GM18951 (cell line): ENCODE results near the gene FMN2.

ENCODE experiments used
- POLR2A ChIP-seq: IDR thresholded peaks from 4 replicates; pipeline ENCODE4 v1.6.1; 2011; ENCODE audit warnings: mild to moderate bottlenecking; ENCODE audit not compliant: insufficient read length, insufficient read depth; ENCODE audit errors: extremely low read depth
- in situ Hi-C: fragments of 300-500 bp; cut with MboI; formaldehyde crosslinking; loops from one replicate; pipeline ENCODE4 v1.12.0; 2022; ENCODE audit warnings: low sequenced_read_pairs, mixed read lengths, inconsistent platforms; ENCODE audit not compliant: unreplicated experiment

The FMN2 gene

DNA sequence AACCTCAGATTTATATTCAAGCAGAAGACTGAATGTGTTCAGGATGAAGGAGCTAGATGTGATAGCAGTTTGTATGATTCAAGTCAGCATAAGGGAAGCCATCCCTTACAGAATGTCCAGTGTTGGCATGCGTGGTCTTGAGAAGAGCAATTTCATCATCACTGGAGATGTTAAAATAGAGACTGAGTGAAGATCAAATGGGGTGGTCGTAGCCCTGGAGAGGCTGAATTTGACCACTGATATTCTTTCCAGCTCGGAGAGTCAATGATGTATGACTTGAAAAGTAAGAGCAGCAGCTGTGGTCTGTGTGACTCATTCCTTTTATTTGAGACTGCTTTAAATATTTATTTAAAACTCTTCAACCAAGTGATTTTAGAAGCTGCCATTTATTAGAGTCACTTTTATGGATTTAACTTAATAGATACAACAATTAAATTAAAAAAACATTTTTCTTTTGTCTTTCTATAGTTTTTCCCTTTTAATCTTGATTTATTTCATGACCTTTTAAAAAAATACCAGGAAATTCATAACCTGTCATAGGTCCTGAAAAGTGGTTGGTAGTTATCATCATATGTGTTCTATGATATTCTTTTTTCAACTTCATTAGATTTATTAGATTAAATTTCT is 15.5 kb downstream of the FMN2 start:
- in situ Hi-C loops, result no loop called here
- no peak for TF ChIP-seq POLR2A

DNA sequence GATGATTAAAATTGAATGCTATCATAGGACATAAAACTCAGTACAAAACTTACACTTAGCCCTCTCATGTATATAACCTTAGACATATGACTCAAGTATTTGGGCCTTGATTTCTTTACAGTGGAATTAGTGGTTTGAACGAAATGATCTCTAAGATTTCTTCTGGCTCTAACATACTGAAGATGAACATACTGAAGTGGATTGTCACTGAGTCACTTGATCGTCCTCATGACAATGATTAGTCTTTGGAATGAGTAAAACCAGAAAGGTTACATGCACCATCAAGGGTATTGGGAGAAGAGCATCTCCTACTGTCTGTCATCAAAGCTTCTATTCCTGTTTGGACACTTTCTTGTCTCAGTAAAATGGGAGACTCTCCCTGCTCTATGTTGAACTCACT is 17.4 kb downstream of the FMN2 start:
- in situ Hi-C loops, result no loop called here

GRCh38 chr1:240109920-240110636 is 18.4 kb downstream of the FMN2 start:
- TF ChIP-seq POLR2A, result no peak
- in situ Hi-C loops, result no loop called here

More for the DNA sequence above, 17.4 kb downstream of the FMN2 start:
- no peak for TF ChIP-seq POLR2A

DNA sequence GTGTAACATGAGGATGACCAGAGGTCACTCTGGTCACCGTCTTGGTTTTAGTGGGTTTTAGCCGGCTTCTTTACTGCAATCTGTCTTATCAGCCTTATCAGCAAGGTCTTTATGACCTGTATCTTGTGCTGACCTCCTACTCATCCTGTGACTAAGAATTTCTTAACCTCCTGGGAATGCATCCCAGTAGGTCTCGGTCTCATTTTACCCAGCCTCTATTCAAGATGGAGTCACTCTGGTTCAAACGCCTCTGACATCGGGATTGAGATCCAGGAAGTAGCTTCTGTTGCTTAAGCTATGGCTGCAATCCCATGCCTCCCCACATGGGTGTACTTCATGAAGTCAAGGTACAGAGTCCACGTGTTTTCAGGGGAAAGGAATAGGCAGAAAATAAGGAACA is 19.9 kb downstream of the FMN2 start:
- TF ChIP-seq POLR2A, result no peak
- in situ Hi-C loops, result no loop called here

DNA sequence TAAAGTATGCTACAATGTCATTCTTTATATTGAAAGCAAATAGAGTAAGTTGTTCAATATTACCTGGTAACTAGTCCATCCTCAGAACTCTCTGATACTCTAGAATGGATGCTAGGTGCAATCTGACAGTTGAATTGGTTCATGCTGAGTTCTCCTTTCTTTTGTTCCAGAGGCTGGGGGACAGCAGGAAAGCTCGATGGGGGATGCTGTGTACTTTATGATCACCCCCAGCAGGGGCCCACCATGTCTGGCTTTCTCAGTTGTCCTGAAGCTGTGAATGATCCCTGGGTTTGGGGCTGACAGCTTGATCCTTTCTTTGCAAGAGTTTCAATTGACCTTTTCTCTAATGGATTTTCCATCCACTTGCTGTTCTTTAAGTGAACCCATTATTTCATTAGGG is 22.5 kb downstream of the FMN2 start:
- TF ChIP-seq POLR2A, result no peak
- in situ Hi-C loops, result no loop called here

DNA sequence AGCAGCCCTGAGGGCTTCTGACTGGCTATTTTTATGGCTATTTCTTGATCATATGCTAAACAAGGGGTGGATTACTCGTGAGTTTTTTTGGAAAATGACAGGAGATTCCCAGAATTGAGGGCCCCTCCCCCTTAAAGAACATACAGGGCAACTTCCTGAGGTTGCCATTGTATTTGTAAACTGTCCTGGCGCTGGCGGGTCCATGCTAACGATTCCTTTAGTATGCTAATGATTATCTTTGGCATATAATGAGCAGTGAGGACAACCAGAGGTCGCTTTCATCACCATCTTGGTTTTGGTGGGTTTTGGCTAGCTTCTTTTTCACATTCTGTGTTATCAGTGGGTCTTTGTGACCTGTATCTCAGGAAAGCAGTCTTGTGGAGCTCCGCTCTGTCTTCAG is 24.1 kb downstream of the FMN2 start:
- in situ Hi-C loops, result no loop called here
- TF ChIP-seq POLR2A, result no peak

- in situ Hi-C loops, result no loop called here
- no peak for TF ChIP-seq POLR2A
Observed at GRCh38 chr1:240116831-240117769, 25.4 kb downstream of the FMN2 start.

DNA sequence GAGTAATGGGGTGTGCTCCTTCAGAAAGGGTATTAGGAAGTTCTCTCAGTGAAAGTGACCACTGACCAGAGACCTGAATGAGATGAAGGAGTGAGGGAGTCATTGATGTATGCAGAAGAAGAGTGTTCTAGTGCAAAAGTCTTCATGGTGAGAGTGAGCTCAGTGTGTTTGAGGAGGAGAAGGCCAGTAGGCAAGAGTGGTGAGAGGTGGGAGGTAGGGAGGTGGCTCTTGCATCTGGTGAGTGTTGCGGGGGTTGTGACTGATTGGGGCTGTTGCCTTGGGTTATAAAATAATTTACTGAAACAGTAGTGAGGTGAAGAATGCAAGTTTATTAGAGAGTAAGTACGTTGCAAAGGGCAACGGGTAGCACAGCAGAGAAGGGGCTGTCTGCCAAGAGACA is 26.2 kb downstream of the FMN2 start:
- in situ Hi-C loops, result no loop called here
- TF ChIP-seq POLR2A, result no peak

DNA sequence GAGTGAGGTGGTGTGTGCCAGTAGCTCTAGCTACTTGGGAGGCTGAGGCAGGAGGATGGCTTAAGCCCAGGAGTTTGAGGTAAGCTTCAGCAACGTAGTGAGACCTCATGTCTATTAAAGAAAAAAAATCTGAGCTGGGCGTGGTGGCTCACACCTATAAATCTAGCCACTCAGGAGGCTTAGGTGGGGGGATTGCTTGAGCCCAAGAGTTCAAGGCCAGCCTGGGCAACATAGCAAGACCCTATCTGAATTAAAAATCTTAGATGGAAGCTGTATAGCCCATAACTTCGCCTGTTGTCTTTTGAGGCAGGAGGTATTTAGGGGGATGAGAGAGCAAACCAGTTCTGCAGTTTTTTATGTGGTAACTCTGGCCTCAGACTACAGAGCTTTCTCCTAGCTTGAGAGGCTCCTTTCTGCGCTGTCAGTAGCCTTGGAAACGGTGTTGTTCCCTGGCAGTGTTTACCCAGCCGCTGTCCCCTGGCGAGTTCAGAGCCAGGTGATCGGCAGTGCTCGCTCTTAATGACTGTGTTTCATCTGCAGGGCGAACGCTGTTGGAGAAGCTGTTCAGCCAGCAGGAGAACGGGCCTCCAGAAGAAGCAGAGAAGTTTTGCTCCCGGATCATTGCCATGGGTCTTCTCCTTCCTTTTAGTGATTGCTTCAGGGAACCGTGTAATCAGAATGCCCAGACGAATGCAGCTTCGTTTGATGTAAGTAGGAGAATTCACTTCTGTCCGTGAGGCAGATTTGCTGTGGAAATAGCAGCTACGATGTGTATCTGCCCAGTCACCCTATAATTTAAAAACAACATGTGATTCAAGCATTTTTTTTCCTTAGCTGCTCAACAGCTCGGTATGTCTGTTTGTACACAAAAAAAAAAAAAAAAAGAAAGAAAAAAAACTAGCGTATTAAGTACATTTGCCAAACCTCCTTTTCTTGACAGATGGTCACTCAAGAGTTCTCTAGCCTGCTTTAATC is 31.2 kb downstream of the FMN2 start:
- in situ Hi-C loops, result no loop called here
- no peak for TF ChIP-seq POLR2A

DNA sequence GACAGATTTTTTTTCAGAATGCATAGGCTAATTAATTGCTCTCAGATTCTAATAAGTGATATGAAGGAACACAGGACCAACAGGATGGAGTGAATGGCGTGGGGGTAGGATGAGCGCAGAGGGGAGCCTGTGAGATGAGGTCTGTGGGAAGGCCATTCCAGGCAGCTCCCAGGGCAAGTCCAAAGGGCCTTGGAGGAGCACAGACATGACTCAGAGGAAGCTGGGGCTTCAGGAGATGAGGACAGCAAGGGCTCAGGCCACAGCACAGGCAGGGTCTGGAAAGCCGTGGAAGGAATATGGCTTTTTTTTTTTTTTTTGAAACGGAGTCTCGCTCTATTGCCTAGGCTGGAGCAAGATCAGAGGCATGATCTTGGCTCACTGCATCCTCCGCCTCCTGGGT is 35.1 kb downstream of the FMN2 start:
- in situ Hi-C loops, result no loop called here
- TF ChIP-seq POLR2A, result no peak

GRCh38 chr1:240128366-240128765 is 36.7 kb downstream of the FMN2 start:
- in situ Hi-C loops, result no loop called here
- no peak for TF ChIP-seq POLR2A

DNA sequence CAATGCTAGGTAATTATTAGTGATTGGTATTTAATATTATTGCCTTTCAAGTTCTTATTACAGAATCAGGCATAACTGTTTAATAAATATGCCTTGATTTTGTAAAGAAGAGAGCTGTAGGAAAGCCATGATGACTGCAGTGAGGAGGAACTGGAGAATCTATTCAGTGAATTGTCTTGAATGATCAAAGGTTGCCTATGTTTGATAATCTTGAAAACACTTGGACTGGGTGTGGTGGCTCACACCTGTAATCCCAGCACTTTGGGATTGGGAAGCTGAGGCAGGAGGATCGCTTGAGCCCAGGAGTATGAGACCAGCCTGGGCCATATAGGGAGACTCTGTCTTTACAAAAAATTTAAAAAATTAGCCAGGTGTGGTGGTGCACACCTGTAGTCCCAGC is 42.4 kb downstream of the FMN2 start:
- in situ Hi-C loops, result no loop called here

GRCh38 chr1:240134596-240134995 is 42.9 kb downstream of the FMN2 start:
- no peak for TF ChIP-seq POLR2A
- in situ Hi-C loops, result no loop called here

More for the DNA sequence above, 42.4 kb downstream of the FMN2 start:
- no peak for TF ChIP-seq POLR2A

DNA sequence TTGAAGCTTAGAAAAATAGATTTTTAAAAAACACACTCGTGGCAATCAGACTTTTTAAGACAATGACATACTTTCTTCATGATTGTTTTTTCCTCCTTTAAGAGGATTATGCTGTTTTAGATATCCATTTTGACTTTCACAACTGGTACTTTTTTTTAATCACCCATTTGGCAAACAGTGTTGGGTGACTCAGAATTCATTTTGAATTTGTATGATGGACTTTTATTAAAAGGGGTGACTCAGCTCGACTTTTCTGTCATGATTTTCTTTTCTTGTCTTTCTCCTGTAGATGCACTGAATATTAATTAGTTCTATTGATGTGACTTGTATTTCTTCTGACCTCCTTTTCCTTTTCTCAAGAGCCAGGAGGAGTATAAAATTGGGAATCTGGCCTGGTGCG is 44.7 kb downstream of the FMN2 start:
- in situ Hi-C loops, result no loop called here
- TF ChIP-seq POLR2A, result no peak
